Bronchial epithelial cell (primary cell): ENCODE measurements around the gene XRCC6. TPM values are rescaled to one million over a fixed set of nuclear protein-coding genes. Genes with fewer than 3 reads are reported as not detected.
"Not testable (repeated sequence)": the region's sequence is repeated elsewhere in the genome, so short reads cannot be mapped to it uniquely, and the experiment has no call there.

Source experiments
- DNase-seq: peaks from one replicate; pipeline ENCODE4 v3.0.0-alpha.2; 2010; ENCODE audit warnings: low read depth
- FAIRE-seq: peaks from 2 replicates; lab custom pipeline; 2011; peaks lifted over from hg19 to GRCh38; lab: Jason Lieb, UNC
- H3K27me3 ChIP-seq: 2 replicates; pipeline ENCODE4 v1.5.1; 2011; ENCODE audit warnings: low read length; ENCODE audit not compliant: control insufficient read depth, insufficient read depth
- H3K36me3 ChIP-seq: 2 replicates; pipeline ENCODE4 v1.5.1; 2011; ENCODE audit warnings: low read length; ENCODE audit not compliant: control insufficient read depth, insufficient read depth
- H3K4me3 ChIP-seq: 2 replicates; pipeline ENCODE4 v1.5.1; 2011; ENCODE audit warnings: mild to moderate bottlenecking, low read depth, low read length, control low read depth
- CTCF ChIP-seq: IDR thresholded peaks from 2 replicates; pipeline ENCODE4 v1.5.1; 2011; ENCODE audit warnings: mild to moderate bottlenecking, moderate library complexity, low read length, control low read depth, inconsistent platforms; ENCODE audit not compliant: insufficient read depth, severe bottlenecking
- total RNA-seq: library from RNA; depleted of rRNA; stranded (reverse); fragments of >200 nt; gene quantifications from 2 replicates; pipeline ENCODE4 v1.2.1, GENCODE V29; 2014

XRCC6 gene
- total RNA-seq, 1 donor from 2014 or later = 266 TPM

- FAIRE-seq (no peak), DNase-seq (no peak)
- Histone ChIP-seq H3K36me3 (peaks cover 12% of the 10 kb centered on the region), H3K4me3 (no peak overlapping the region), H3K27me3 (no peaks in the 10 kb centered on the region)
- TF ChIP-seq CTCF = no peak
These were observed 63.1 kb downstream of the XRCC6 start for GRCh38 chr22:41684194-41684593.

GRCh38 chr22:41686890-41687289 is 65.8 kb downstream of the XRCC6 start:
- not testable (repeated sequence) for H3K4me3 ChIP-seq, FAIRE-seq

GRCh38 chr22:41687901-41688364 is 66.8 kb downstream of the XRCC6 start:
- H3K36me3 ChIP-seq = no peaks in the 10 kb centered on the region
- peak overlapping the region; percentile 83 for H3K4me3 ChIP-seq
- no peaks in the 10 kb centered on the region for H3K27me3 ChIP-seq
- DNase-seq = no peak
- no peak for FAIRE-seq
- TF ChIP-seq CTCF = no peak

More at GRCh38 chr22:41686890-41687289, 65.8 kb downstream of the XRCC6 start:
- not testable (repeated sequence) for H3K27me3 ChIP-seq, DNase-seq, H3K36me3 ChIP-seq

GRCh38 chr22:41688365-41689211 is 67.5 kb downstream of the XRCC6 start, which contains the start of gene SNU13:
Gene SNU13 (minus strand): TSS chr22:41688867. CDS start chr22:41688796, 71 bp downstream.
- H3K27me3 ChIP-seq = no peaks in the 10 kb centered on the region
- FAIRE-seq (no peak), DNase-seq (peak; percentile 81)
- TF ChIP-seq CTCF = peak; percentile 3
- no peaks in the 10 kb centered on the region for H3K36me3 ChIP-seq
- peak within 1 kb of the TSS; percentile 83 for H3K4me3 ChIP-seq

- Histone ChIP-seq H3K4me3 (no peak overlapping the region), H3K36me3 (no peaks in the 10 kb centered on the region), H3K27me3 (no peaks in the 10 kb centered on the region)
- no peak for TF ChIP-seq CTCF
- no peak for DNase-seq
- no peak for FAIRE-seq
These were observed 69.4 kb downstream of the XRCC6 start for GRCh38 chr22:41690476-41690875.

GRCh38 chr22:41695211-41695610 is 74.1 kb downstream of the XRCC6 start:
- no peak for TF ChIP-seq CTCF
- no peaks in the 10 kb centered on the region for H3K36me3 ChIP-seq
- no peak overlapping the region for H3K4me3 ChIP-seq
- FAIRE-seq (no peak), DNase-seq (no peak)
- no peaks in the 10 kb centered on the region for H3K27me3 ChIP-seq
